ENCODE measurements around the gene MAP3K3.

The MAP3K3 gene

DNA sequence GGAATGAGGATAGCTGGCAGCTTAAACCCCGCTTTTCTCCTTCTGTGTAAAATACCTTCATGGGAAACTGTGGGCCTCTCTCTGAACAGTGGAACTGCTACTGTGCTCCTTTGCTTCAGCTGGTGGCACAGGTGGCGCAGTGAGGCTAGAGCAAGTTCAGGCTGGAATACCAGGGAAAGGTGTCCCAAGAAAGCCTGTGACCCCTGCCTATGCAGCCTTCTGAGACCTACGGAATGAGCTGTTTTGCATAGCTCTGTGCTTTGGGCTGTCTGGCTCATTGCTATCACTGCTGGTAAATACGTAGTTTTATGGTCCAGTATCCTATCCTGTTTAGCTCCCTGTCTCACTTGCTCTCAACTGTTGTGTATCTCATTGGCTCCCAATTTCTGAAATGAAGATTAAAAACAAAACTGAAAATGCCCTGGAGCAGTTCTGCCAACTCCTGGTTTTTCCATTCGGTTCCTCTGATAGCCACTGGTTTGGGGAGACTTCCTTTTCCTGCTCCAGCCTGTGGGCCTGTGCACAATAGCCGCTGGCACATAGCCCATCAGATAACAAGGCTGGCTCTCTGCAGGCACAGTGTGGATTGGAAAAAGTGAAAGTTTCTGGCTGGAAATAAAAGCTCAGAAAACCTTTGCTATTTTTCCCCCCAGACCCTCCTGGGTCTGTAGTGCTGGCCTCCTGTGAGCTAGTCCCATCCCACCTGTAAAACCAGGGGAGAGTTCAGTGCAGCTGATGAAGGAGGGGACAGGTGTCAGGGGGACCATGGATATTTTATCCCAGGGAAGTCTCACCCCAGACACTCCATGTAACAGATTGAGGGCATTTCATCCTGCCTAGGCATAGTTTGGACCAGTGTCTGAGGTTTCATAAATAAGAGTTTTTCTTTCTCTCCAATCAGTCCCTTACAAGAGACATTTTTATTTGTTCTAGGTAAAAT lies 53.7 kb downstream of the MAP3K3 start:
- Histone ChIP-seq H4K20me1 (ENCODE audit: low read depth, low read length) (no peaks in the 10 kb centered on the region), H3K79me2 (ENCODE audit: insufficient read depth, low read length) (no peaks in the 10 kb centered on the region), H3K27me3 (ENCODE audit: low read length) (no peaks in the 10 kb centered on the region), H3K9me2 (replicated peaks; ENCODE audit: insufficient read depth, low read length) (no peaks in the 10 kb centered on the region), H3K4me3 (ENCODE audit: insufficient read depth, low read length, poor library complexity, severe bottlenecking) (no peak overlapping the region), H3K9me3 (ENCODE audit: insufficient read depth, low read length) (no peaks in the 10 kb centered on the region), H3K9ac (ENCODE audit: low read length) (no peak overlapping the region), H2AFZ (ENCODE audit: low read depth, low read length, severe bottlenecking) (no peak overlapping the region), H3K27ac (ENCODE audit: low read depth, low read length) (no peak overlapping the region), H3K4me2 (ENCODE audit: low read depth, low read length, poor library complexity, severe bottlenecking) (no peak overlapping the region), H3K36me3 (ENCODE audit: low read length) (no peaks in the 10 kb centered on the region), H3F3A (ENCODE audit: insufficient read depth) (no peaks in the 10 kb centered on the region)
- TF ChIP-seq, protein P1, sequence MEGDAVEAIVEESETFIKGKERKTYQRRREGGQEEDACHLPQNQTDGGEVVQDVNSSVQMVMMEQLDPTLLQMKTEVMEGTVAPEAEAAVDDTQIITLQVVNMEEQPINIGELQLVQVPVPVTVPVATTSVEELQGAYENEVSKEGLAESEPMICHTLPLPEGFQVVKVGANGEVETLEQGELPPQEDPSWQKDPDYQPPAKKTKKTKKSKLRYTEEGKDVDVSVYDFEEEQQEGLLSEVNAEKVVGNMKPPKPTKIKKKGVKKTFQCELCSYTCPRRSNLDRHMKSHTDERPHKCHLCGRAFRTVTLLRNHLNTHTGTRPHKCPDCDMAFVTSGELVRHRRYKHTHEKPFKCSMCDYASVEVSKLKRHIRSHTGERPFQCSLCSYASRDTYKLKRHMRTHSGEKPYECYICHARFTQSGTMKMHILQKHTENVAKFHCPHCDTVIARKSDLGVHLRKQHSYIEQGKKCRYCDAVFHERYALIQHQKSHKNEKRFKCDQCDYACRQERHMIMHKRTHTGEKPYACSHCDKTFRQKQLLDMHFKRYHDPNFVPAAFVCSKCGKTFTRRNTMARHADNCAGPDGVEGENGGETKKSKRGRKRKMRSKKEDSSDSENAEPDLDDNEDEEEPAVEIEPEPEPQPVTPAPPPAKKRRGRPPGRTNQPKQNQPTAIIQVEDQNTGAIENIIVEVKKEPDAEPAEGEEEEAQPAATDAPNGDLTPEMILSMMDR (IDR thresholded peaks at IDR 0.05; ENCODE audit: insufficient read depth, low read length, poor library complexity, severe bottlenecking): no peak

DNA sequence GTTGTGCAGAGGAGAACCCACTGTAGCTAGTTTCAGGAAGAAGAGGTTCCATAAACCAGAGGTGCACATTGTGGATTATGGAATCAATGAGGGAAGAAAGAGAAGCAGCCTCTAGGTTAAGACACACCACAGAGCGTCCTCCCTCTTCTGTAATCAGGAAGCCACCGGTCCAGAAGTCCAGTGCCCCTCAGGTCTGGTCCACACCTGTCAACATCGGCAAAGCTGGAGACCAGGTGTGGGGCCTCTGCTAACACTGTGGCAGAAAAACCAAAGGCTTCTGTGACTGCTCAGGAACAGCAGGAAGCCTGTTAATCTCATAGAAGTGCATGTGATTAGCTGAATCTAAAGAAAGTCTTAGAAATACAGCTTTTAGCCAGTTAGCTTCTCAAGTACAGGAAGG lies 54.4 kb downstream of the MAP3K3 start:
- no peaks in the 10 kb centered on the region for H3K36me3 ChIP-seq (ENCODE audit: low read length)
- H3F3A ChIP-seq (ENCODE audit: insufficient read depth): no peaks in the 10 kb centered on the region
- no peaks in the 10 kb centered on the region for H3K9me2 ChIP-seq (replicated peaks; ENCODE audit: insufficient read depth, low read length)
- H3K4me3 ChIP-seq (ENCODE audit: insufficient read depth, low read length, poor library complexity, severe bottlenecking): no peak overlapping the region
- TF ChIP-seq, protein P1 (IDR thresholded peaks at IDR 0.05; ENCODE audit: insufficient read depth, low read length, poor library complexity, severe bottlenecking): no peak
- TF ChIP-seq EZH2phosphoT487 (conservative IDR thresholded peaks at IDR 0.05; ENCODE audit: low read length): no peak
- H3K4me2 ChIP-seq (ENCODE audit: low read depth, low read length, poor library complexity, severe bottlenecking): no peak overlapping the region
- H3K27me3 ChIP-seq (ENCODE audit: low read length): no peaks in the 10 kb centered on the region
- no peak overlapping the region for H2AFZ ChIP-seq (ENCODE audit: low read depth, low read length, severe bottlenecking)
- H4K20me1 ChIP-seq (ENCODE audit: low read depth, low read length): no peaks in the 10 kb centered on the region
- no peaks in the 10 kb centered on the region for H3K79me2 ChIP-seq (ENCODE audit: insufficient read depth, low read length)
- no peaks in the 10 kb centered on the region for H3K9me3 ChIP-seq (ENCODE audit: insufficient read depth, low read length)
- H3K9ac ChIP-seq (ENCODE audit: low read length): no peak overlapping the region
- no peak overlapping the region for H3K27ac ChIP-seq (ENCODE audit: low read depth, low read length)

GRCh38 chr17:63679214-63679613 lies 57.0 kb downstream of the MAP3K3 start:
- no peak overlapping the region for H2AFZ ChIP-seq (ENCODE audit: low read depth, low read length, severe bottlenecking)
- H3K36me3 ChIP-seq (ENCODE audit: low read length): no peaks in the 10 kb centered on the region
- no peaks in the 10 kb centered on the region for H4K20me1 ChIP-seq (ENCODE audit: low read depth, low read length)
- H3K9ac ChIP-seq (ENCODE audit: low read length): no peak overlapping the region
- no peaks in the 10 kb centered on the region for H3K9me2 ChIP-seq (replicated peaks; ENCODE audit: insufficient read depth, low read length)
- H3K4me3 ChIP-seq (ENCODE audit: insufficient read depth, low read length, poor library complexity, severe bottlenecking): no peak overlapping the region
- H3K9me3 ChIP-seq (ENCODE audit: insufficient read depth, low read length): no peaks in the 10 kb centered on the region
- H3F3A ChIP-seq (ENCODE audit: insufficient read depth): no peaks in the 10 kb centered on the region
- TF ChIP-seq, protein P1 (IDR thresholded peaks at IDR 0.05; ENCODE audit: insufficient read depth, low read length, poor library complexity, severe bottlenecking): no peak
- no peak for TF ChIP-seq EZH2phosphoT487 (conservative IDR thresholded peaks at IDR 0.05; ENCODE audit: low read length)
- H3K27ac ChIP-seq (ENCODE audit: low read depth, low read length): no peak overlapping the region
- no peaks in the 10 kb centered on the region for H3K27me3 ChIP-seq (ENCODE audit: low read length)
- H3K79me2 ChIP-seq (ENCODE audit: insufficient read depth, low read length): no peaks in the 10 kb centered on the region
- no peak overlapping the region for H3K4me2 ChIP-seq (ENCODE audit: low read depth, low read length, poor library complexity, severe bottlenecking)
